Activated CD4-positive, alpha-beta T cell treated with anti-CD3 and anti-CD28 coated beads for 36 hours (primary cell): Measurements from ENCODE around the gene CANT1. TPM values are rescaled to one million over a fixed set of nuclear protein-coding genes. Genes with fewer than 3 reads are reported as not detected.

Source experiments
- ATAC-seq: fragments of 200-7000 bp; cut with Tn5 transposase; one replicate; pipeline ENCODE4 v1.10.0; 2021; ENCODE audit warnings: mild to moderate bottlenecking, moderate library complexity
- CTCF ChIA-PET: fragments of 350-600 bp; sonication (Branson Sonifier 250); formaldehyde crosslinking; loops from one replicate; lab custom pipeline; 2021; ENCODE audit warnings: antibody characterized with exemption; lab: Charles Lee
- POLR2A ChIA-PET: fragments of 350-600 bp; sonication (Branson Sonifier 250); formaldehyde crosslinking; loops from one replicate; lab custom pipeline; 2021; ENCODE audit warnings: antibody characterized with exemption, inconsistent platforms; lab: Charles Lee
- DNase-seq: peaks from one replicate; pipeline ENCODE4 v3.0.0-alpha.2; 2020
- H3K27ac Mint-ChIP-seq: one replicate; pipeline ENCODE4 v1.8.0; 2021; ENCODE audit warnings: mixed read lengths
- H3K27me3 Mint-ChIP-seq: one replicate; pipeline ENCODE4 v1.8.0; 2021; ENCODE audit warnings: mixed read lengths
- H3K36me3 Mint-ChIP-seq: one replicate; pipeline ENCODE4 v1.8.0; 2021; ENCODE audit warnings: low read depth, mixed read lengths
- H3K4me1 Mint-ChIP-seq: one replicate; pipeline ENCODE4 v1.8.0; 2021; ENCODE audit warnings: mixed read lengths
- H3K4me3 Mint-ChIP-seq: one replicate; pipeline ENCODE4 v1.8.0; 2021; ENCODE audit warnings: mild to moderate bottlenecking, moderate library complexity, mixed read lengths
- H3K9me3 Mint-ChIP-seq: one replicate; pipeline ENCODE4 v1.8.0; 2021; ENCODE audit warnings: low read depth, mixed read lengths
- intact Hi-C, 2 experiments: fragments of 100-400 bp; cut with DNase I in 1 of 2; cut with micrococcal nuclease in 1 of 2; formaldehyde crosslinking; loops; one replicate each; pipeline versions ENCODE4 v1.14.2 to v1.15.1; 2022 to 2024; cut with DNase I, micrococcal nuclease
- total RNA-seq, 2 experiments: library from RNA; stranded (reverse); gene quantifications; one replicate each; pipeline ENCODE4 v1.2.3, GENCODE V29; 2021

CANT1 gene
- total RNA-seq, 2 experiments from 2014 or later, result 44.0 to 52.9 TPM

- intact Hi-C loops, result no loop called here
- Mint-ChIP-seq H3K36me3 (no peaks in the 10 kb centered on the region), H3K9me3 (no peaks in the 10 kb centered on the region), H3K4me3 (no peak overlapping the region), H3K27me3 (no peaks in the 10 kb centered on the region), H3K4me1 (no peaks in the 10 kb centered on the region), H3K27ac (no peak overlapping the region)
- DNase-seq, result no peak
- CTCF ChIA-PET, result interaction anchor here (0.8 kb wide), 1 partner anchor 8 kb away, joined by 4 read pairs; no protein-coding TSS in a partner anchor
- ATAC-seq, result no peak
- POLR2A ChIA-PET, result no interaction called here
Observed at GRCh38 chr17:78962345-78962983, 47.1 kb downstream of the CANT1 start.

- Mint-ChIP-seq H3K27me3 (no peaks in the 10 kb centered on the region), H3K4me3 (no peak overlapping the region), H3K9me3 (no peaks in the 10 kb centered on the region), H3K27ac (no peak overlapping the region), H3K36me3 (no peaks in the 10 kb centered on the region), H3K4me1 (no peaks in the 10 kb centered on the region)
- ATAC-seq (no peak), DNase-seq (no peak)
- intact Hi-C loops, result no loop called here
- ChIA-PET CTCF (interaction anchor here (0.8 to 1.3 kb wide), 2 partner anchors 9 to 96 kb away, joined by 4 read pairs; no protein-coding TSS in a partner anchor), POLR2A (no interaction called here)
Observed at GRCh38 chr17:78961571-78961970, 48.0 kb downstream of the CANT1 start.

DNA sequence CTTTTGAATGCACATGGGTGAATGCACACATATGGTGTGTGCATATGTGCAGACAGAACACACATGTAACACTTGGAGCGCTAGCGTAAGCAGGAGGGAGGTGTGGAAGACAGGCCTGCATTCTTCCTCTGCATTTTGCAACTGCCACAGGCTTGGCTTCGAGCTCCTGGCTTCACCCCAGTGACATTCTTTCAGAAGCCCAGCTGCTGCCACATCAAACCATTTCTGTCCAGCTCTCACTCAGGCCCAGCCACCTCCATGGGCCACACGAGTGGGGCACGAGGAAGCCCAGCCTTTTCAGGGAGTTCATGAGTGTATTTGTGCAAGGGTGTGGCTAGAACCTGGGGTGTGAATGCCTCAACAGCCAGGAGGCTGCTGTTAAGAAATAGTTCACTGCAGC, 48.6 kb downstream of the CANT1 start:
- ATAC-seq (no peak), DNase-seq (no peak)
- H3K36me3 Mint-ChIP-seq, result no peaks in the 10 kb centered on the region
- H3K9me3 Mint-ChIP-seq, result no peaks in the 10 kb centered on the region
- H3K27me3 Mint-ChIP-seq, result no peaks in the 10 kb centered on the region
- ChIA-PET POLR2A (no interaction called here), CTCF (interaction anchor here (1.1 to 1.3 kb wide), 2 partner anchors 11 to 95 kb away, joined by 4 to 6 read pairs; no protein-coding TSS in a partner anchor)
- intact Hi-C loops, result no loop called here
- no peaks in the 10 kb centered on the region for H3K4me1 Mint-ChIP-seq
- H3K27ac Mint-ChIP-seq, result no peak overlapping the region
- no peak overlapping the region for H3K4me3 Mint-ChIP-seq

DNA sequence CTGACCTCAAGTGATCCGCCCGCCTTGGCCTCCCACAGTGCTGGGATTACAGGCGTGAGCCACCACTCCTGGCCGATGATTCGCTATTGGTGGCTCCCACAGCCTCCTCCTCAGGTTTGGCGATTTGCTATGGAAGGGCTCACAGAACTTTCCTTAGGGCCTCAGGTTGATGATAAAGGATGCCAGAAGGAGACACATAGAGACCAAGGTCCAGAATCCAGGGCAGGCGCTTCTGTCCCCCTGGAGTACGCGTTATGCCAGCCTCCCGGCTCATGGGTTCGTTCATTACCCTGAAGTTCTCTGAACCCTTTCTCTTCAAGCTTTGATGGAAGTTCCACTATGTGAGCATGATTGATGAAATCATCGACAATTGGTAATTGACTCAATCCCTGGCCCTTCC, 49.8 kb downstream of the CANT1 start:
- no peaks in the 10 kb centered on the region for H3K27me3 Mint-ChIP-seq
- no peak for DNase-seq
- no peak overlapping the region for H3K4me3 Mint-ChIP-seq
- ChIA-PET POLR2A (no interaction called here), CTCF (interaction anchor here (0.6 to 1.1 kb wide), 3 partner anchors 12 to 1785 kb away, joined by 3 to 6 read pairs (median 4); no protein-coding TSS in a partner anchor)
- H3K9me3 Mint-ChIP-seq, result no peaks in the 10 kb centered on the region
- H3K27ac Mint-ChIP-seq, result no peak overlapping the region
- H3K36me3 Mint-ChIP-seq, result no peaks in the 10 kb centered on the region
- peaks cover under 1% of the 10 kb centered on the region for H3K4me1 Mint-ChIP-seq
- intact Hi-C loops, result no loop called here
- ATAC-seq, result no peak

DNA sequence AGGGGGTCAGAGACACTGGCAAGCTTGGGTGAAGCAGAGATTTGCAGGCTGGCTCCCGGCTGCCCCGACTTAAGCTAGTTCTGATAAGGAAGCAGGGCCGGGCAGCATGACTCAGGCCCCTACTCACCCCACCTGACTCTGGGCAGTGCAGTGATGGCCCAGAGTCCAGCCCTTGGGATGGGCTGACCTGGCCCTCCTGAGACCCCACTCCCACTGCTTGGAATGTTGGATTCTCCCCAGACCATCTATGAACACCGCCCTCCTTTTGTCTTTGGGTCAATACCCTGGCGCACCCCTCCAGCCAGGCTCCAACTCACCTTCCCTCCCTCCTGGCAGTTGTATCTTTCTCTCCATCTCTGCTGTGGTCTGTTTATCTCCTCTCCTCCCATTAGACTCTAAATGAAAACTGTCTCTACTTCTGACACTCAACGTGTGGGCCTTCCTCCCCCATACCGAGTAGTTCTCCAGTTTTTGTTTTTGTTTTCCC, 50.9 kb downstream of the CANT1 start:
- POLR2A ChIA-PET, result no interaction called here
- no peak overlapping the region for H3K4me3 Mint-ChIP-seq
- ATAC-seq (no peak), DNase-seq (no peak)
- H3K27me3 Mint-ChIP-seq, result no peaks in the 10 kb centered on the region
- no peaks in the 10 kb centered on the region for H3K36me3 Mint-ChIP-seq
- no peaks in the 10 kb centered on the region for H3K9me3 Mint-ChIP-seq
- no peak overlapping the region for H3K27ac Mint-ChIP-seq
- intact Hi-C loops, result no loop called here
- CTCF ChIA-PET, result interaction anchor here (0.6 kb wide), 1 partner anchor 92 kb away, joined by 3 read pairs; no protein-coding TSS in a partner anchor
- H3K4me1 Mint-ChIP-seq, result peaks cover 4% of the 10 kb centered on the region

- no peaks in the 10 kb centered on the region for H3K36me3 Mint-ChIP-seq
- H3K27ac Mint-ChIP-seq, result no peak overlapping the region
- ChIA-PET CTCF (interaction anchor here (0.6 kb wide), 1 partner anchor 8 kb away, joined by 3 read pairs; no protein-coding TSS in a partner anchor), POLR2A (no interaction called here)
- no peaks in the 10 kb centered on the region for H3K9me3 Mint-ChIP-seq
- DNase-seq (no peak), ATAC-seq (no peak)
- H3K4me1 Mint-ChIP-seq, result peaks cover 4% of the 10 kb centered on the region
- H3K27me3 Mint-ChIP-seq, result peaks cover 2% of the 10 kb centered on the region
- intact Hi-C loops, result no loop called here
- H3K4me3 Mint-ChIP-seq, result no peak overlapping the region
Observed at GRCh38 chr17:78957128-78957527, 52.4 kb downstream of the CANT1 start.

- ChIA-PET CTCF (no interaction called here), POLR2A (no interaction called here)
- DNase-seq (no peak), ATAC-seq (peak; percentile 47)
- H3K4me3 Mint-ChIP-seq, result no peak overlapping the region
- peaks cover under 1% of the 10 kb centered on the region for H3K9me3 Mint-ChIP-seq
- peaks cover 4% of the 10 kb centered on the region for H3K4me1 Mint-ChIP-seq
- intact Hi-C loops, result no loop called here
- no peaks in the 10 kb centered on the region for H3K36me3 Mint-ChIP-seq
- no peak overlapping the region for H3K27ac Mint-ChIP-seq
- peaks cover 2% of the 10 kb centered on the region for H3K27me3 Mint-ChIP-seq
Observed at GRCh38 chr17:78956254-78956653, 53.3 kb downstream of the CANT1 start.

DNA sequence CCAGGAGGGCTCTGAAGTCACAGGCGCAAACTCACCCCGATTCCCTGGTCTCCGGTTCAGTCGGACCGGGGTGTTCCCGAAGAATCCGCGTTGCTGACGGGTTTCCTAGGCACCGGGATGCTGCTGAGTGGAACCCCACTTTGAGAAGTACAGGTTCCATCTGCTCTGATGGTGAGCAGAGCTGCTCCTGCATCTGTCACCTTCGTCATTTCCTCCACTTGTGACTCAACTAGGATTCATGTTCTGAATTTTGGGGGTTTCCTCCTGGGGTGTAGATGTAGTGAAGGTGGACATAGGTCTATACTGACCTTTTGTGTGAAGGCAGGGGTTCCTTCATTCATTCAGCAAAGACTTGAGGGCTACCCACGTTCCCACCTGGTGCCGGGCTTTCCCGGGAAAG, 54.9 kb downstream of the CANT1 start:
- no peak overlapping the region for H3K27ac Mint-ChIP-seq
- POLR2A ChIA-PET, result no interaction called here
- peaks cover 15% of the 10 kb centered on the region for H3K9me3 Mint-ChIP-seq
- H3K27me3 Mint-ChIP-seq, result peaks cover 2% of the 10 kb centered on the region
- H3K4me1 Mint-ChIP-seq, result peaks cover 4% of the 10 kb centered on the region
- H3K4me3 Mint-ChIP-seq, result no peak overlapping the region
- H3K36me3 Mint-ChIP-seq, result peaks cover 2% of the 10 kb centered on the region
- CTCF ChIA-PET, result interaction anchor here (1.2 kb wide), 1 partner anchor 12 kb away, joined by 4 read pairs; no protein-coding TSS in a partner anchor
- intact Hi-C loops, result no loop called here
- no peak for DNase-seq
- peak; percentile 85 for ATAC-seq

DNA sequence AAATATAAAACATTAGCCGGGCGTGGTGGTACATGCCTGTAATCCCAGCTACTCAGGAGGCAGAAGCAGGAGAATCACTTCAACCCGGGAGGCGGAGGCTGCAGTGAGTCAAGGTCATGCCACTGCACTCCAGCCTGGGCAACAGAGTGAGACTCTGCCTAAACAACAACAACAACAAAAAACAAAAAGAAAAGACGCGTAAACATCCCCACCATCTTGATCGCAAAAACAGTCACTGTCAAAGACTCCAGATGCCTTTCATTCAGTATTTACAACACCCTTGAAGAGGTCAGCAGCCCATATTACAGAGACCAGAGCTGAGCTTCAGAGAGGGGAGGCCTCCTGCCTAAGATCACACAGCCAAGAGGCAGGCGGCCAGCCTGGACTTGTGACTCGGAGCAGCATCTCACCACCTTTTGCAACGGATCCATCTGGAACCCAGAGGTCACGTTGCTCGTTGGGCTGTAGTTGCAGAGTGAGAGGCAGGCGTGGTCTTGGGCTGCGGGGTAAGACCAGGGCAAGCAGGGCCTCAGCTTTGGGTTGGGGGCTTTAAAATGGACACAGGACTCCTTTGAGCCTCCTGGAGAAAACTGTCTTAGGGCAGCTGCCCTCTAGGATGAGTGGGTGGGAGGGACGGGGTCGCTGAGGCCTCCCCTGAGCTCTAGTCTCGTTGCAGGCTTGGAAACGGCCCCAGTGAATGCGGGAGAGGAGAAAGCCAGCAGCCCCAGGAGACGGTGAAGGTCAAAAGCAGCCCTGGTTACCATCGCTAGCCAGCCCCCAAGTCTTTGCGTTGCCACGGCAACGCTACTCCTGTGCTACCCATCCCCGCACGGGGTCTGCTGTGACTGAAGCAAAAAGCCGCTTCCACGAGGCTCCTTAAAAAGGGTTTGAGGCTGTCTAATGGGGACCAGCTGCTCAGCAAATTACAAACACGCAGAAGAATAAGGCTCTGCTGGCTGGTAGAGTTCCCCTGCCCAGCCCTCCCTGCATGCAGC, 55.9 kb downstream of the CANT1 start:
- ChIA-PET POLR2A (no interaction called here), CTCF (interaction anchor here (0.6 to 1.4 kb wide), 6 partner anchors 11 to 88 kb away, joined by 3 to 5 read pairs (median 4); no protein-coding TSS in a partner anchor)
- Mint-ChIP-seq H3K27ac (no peak overlapping the region), H3K36me3 (peaks cover 2% of the 10 kb centered on the region), H3K4me3 (no peak overlapping the region), H3K27me3 (peaks cover 2% of the 10 kb centered on the region), H3K4me1 (peaks cover 4% of the 10 kb centered on the region), H3K9me3 (peaks cover 15% of the 10 kb centered on the region)
- intact Hi-C loops, result no loop called here
- ATAC-seq (no peak), DNase-seq (no peak)

GRCh38 chr17:78952706-78953105, 56.9 kb downstream of the CANT1 start:
- ChIA-PET CTCF (interaction anchor here (0.7 to 1.4 kb wide), 4 partner anchors 12 to 109 kb away, joined by 3 to 5 read pairs (median 4); no protein-coding TSS in a partner anchor), POLR2A (no interaction called here)
- Mint-ChIP-seq H3K27ac (no peak overlapping the region), H3K4me1 (peaks cover 4% of the 10 kb centered on the region), H3K36me3 (peaks cover 2% of the 10 kb centered on the region), H3K27me3 (peaks cover 2% of the 10 kb centered on the region), H3K9me3 (peaks cover 15% of the 10 kb centered on the region), H3K4me3 (no peak overlapping the region)
- intact Hi-C loops, result no loop called here
- ATAC-seq (no peak), DNase-seq (no peak)

GRCh38 chr17:78951967-78952551, 57.5 kb downstream of the CANT1 start:
- Mint-ChIP-seq H3K27me3 (peaks cover 2% of the 10 kb centered on the region), H3K9me3 (peaks cover 15% of the 10 kb centered on the region), H3K27ac (no peak overlapping the region), H3K36me3 (peaks cover 2% of the 10 kb centered on the region), H3K4me1 (peaks cover 4% of the 10 kb centered on the region), H3K4me3 (no peak overlapping the region)
- intact Hi-C loops, result no loop called here
- ATAC-seq (no peak), DNase-seq (no peak)
- ChIA-PET POLR2A (no interaction called here), CTCF (interaction anchor here (0.8 to 1.1 kb wide), 4 partner anchors 13 to 108 kb away, joined by 3 read pairs; no protein-coding TSS in a partner anchor)
